H1 (cell line): ENCODE data around the gene SPG7. TPM values are rescaled to one million over a fixed set of nuclear protein-coding genes. Genes with fewer than 3 reads are reported as not detected.
A peak's percentile ranks its signal among the peaks of the same experiment; 100 is the strongest.

Experiments used
- CTCF ChIA-PET: fragments of 300-600 bp; sonication (Branson Sonifier 250); formaldehyde crosslinking; loops from one replicate; lab custom pipeline; 2021; ENCODE audit not compliant: partially characterized antibody; lab: Charles Lee
- POLR2A ChIA-PET: fragments of 300-600 bp; sonication (Branson Sonifier 250); formaldehyde crosslinking; loops from one replicate; lab custom pipeline; 2021; ENCODE audit warnings: inconsistent platforms; ENCODE audit not compliant: partially characterized antibody; lab: Charles Lee
- DNase-seq, 2 experiments: peaks; one replicate each; pipeline versions ENCODE4 v3.0.0 to v3.0.0-alpha.2; 2010 to 2022; ENCODE audit warnings: low spot score in 2 of 2, low read depth in 1 of 2, mixed read lengths in 1 of 2
- FAIRE-seq: peaks from 2 replicates; lab custom pipeline; 2011; peaks lifted over from hg19 to GRCh38; lab: Jason Lieb, UNC
- H2AFZ ChIP-seq: 2 replicates; pipeline ENCODE4 v1.8.1; 2012; ENCODE audit warnings: low read length, inconsistent platforms
- H2AK5ac ChIP-seq: 2 replicates; pipeline ENCODE4 v1.6.1; 2013; ENCODE audit warnings: low read depth, low read length
- H2BK120ac ChIP-seq: replicated peaks from 2 replicates; pipeline ENCODE3; 2013; ENCODE audit warnings: low read depth, low read length, inconsistent platforms
- H2BK12ac ChIP-seq: 2 replicates; pipeline ENCODE4 v1.6.1; 2013; ENCODE audit warnings: low read depth, low read length
- H2BK15ac ChIP-seq: 2 replicates; pipeline ENCODE4 v1.6.1; 2013; ENCODE audit warnings: low read length
- H2BK20ac ChIP-seq: 2 replicates; pipeline ENCODE4 v1.6.1; 2013; ENCODE audit warnings: low read length
- H2BK5ac ChIP-seq: 2 replicates; pipeline ENCODE4 v1.6.1; 2013; ENCODE audit warnings: low read depth, low read length
- H3K14ac ChIP-seq: 2 replicates; pipeline ENCODE4 v1.6.1; 2013; ENCODE audit warnings: inconsistent platforms; ENCODE audit not compliant: insufficient read length
- H3K18ac ChIP-seq: 2 replicates; pipeline ENCODE4 v1.6.1; 2013; ENCODE audit warnings: low read length; ENCODE audit errors: extremely low read depth
- H3K23ac ChIP-seq: 2 replicates; pipeline ENCODE4 v1.6.1; 2013; ENCODE audit warnings: inconsistent platforms; ENCODE audit not compliant: insufficient read length
- H3K23me2 ChIP-seq: 2 replicates; pipeline ENCODE4 v1.6.1; 2013; ENCODE audit warnings: low read depth, low read length
- H3K27ac ChIP-seq: 2 replicates; pipeline ENCODE4 v1.6.1; 2011; ENCODE audit warnings: low read depth, low read length, inconsistent platforms
- H3K27me3 ChIP-seq, 4 experiments: replicated peaks in 1 of 4; 1 replicate in 1 of 4; 2 replicates in 3 of 4; pipeline versions ENCODE4 v1.6.1 to v1.8.1; 2011 to 2013; ENCODE audit warnings: low read length in 3 of 4, mild to moderate bottlenecking in 3 of 4, inconsistent platforms in 2 of 4, mixed read lengths in 2 of 4, moderate library complexity in 1 of 4; ENCODE audit not compliant: control insufficient read depth in 3 of 4, insufficient read depth in 3 of 4; ENCODE audit errors: extremely low read depth in 1 of 4
- H3K36me3 ChIP-seq, 4 experiments: 2 replicates each; pipeline versions ENCODE4 v1.6.1 to v1.8.1; 2011 to 2013; ENCODE audit warnings: mild to moderate bottlenecking in 4 of 4, low read length in 3 of 4, moderate library complexity in 2 of 4, control low read depth in 1 of 4, inconsistent platforms in 1 of 4; ENCODE audit not compliant: insufficient read depth in 4 of 4, control insufficient read depth in 2 of 4
- H3K4ac ChIP-seq: replicated peaks from 2 replicates; pipeline ENCODE3; 2013; ENCODE audit warnings: low read length, low read depth, mixed read lengths, inconsistent platforms; ENCODE audit not compliant: insufficient read length
- H3K4me1 ChIP-seq, 4 experiments: replicated peaks in 1 of 4; 1 replicate in 1 of 4; 2 replicates in 3 of 4; pipeline versions ENCODE4 v1.6.1 to v1.8.1; 2011 to 2013; ENCODE audit warnings: low read length in 3 of 4, inconsistent platforms in 2 of 4, mixed read lengths in 1 of 4; ENCODE audit not compliant: insufficient read depth in 4 of 4, control insufficient read depth in 3 of 4
- H3K4me2 ChIP-seq, 2 experiments: 2 replicates each; pipeline versions ENCODE4 v1.6.1 to v1.8.1; 2011 to 2013; ENCODE audit warnings: low read depth in 2 of 2, low read length in 2 of 2, control low read depth in 1 of 2, inconsistent platforms in 1 of 2, mild to moderate bottlenecking in 1 of 2; ENCODE audit not compliant: insufficient read depth in 1 of 2
- H3K4me3 ChIP-seq, 4 experiments: fragments of 200-600, 300-600 bp in 1 of 4; sonication (generic), shearing (Covaris generic), sonication (Bioruptor Twin) in 1 of 4; 2 replicates each; pipeline versions ENCODE4 v1.5.1 to v1.8.1; 2011 to 2016; ENCODE audit warnings: low read length in 4 of 4, low read depth in 3 of 4, control low read depth in 2 of 4, inconsistent platforms in 2 of 4, mild to moderate bottlenecking in 2 of 4, mixed read lengths in 1 of 4, moderate library complexity in 1 of 4; ENCODE audit not compliant: insufficient read depth in 2 of 4; ENCODE audit errors: extremely low read depth in 1 of 4
- H3K56ac ChIP-seq: replicated peaks from 2 replicates; pipeline ENCODE3; 2013; ENCODE audit warnings: low read depth, mild to moderate bottlenecking, mixed read lengths, low read length, inconsistent platforms; ENCODE audit not compliant: insufficient read length
- H3K79me1 ChIP-seq: 2 replicates; pipeline ENCODE4 v1.6.1; 2013; ENCODE audit warnings: low read depth, low read length, control low read depth
- H3K79me2 ChIP-seq, 2 experiments: 2 replicates each; pipeline versions ENCODE4 v1.6.1 to v1.8.1; 2012 to 2013; ENCODE audit warnings: low read length in 2 of 2, mild to moderate bottlenecking in 2 of 2, inconsistent platforms in 1 of 2; ENCODE audit not compliant: insufficient read depth in 2 of 2, control insufficient read depth in 1 of 2
- H3K9ac ChIP-seq, 4 experiments: replicated peaks in 1 of 4; 1 replicate in 1 of 4; 2 replicates in 3 of 4; pipeline versions ENCODE4 v1.6.1 to v1.8.1; 2011 to 2013; ENCODE audit warnings: low read depth in 3 of 4, low read length in 3 of 4, control low read depth in 2 of 4, mild to moderate bottlenecking in 2 of 4, moderate library complexity in 2 of 4, inconsistent platforms in 1 of 4; ENCODE audit errors: extremely low read depth in 1 of 4
- H3K9me3 ChIP-seq, 2 experiments: 2 replicates each; pipeline versions ENCODE4 v1.6.1 to v1.8.1; 2012 to 2013; ENCODE audit warnings: mild to moderate bottlenecking in 2 of 2, moderate library complexity in 2 of 2, control low read depth in 1 of 2, inconsistent platforms in 1 of 2, low read depth in 1 of 2, low read length in 1 of 2, mixed read lengths in 1 of 2; ENCODE audit not compliant: insufficient read depth in 2 of 2
- H4K20me1 ChIP-seq, 2 experiments: replicated peaks in 1 of 2; 2 replicates each; pipeline versions ENCODE3 to v1.8.1; 2011 to 2013; ENCODE audit warnings: inconsistent platforms in 2 of 2, low read length in 2 of 2, mild to moderate bottlenecking in 1 of 2; ENCODE audit not compliant: insufficient read depth in 2 of 2, control insufficient read depth in 1 of 2
- H4K5ac ChIP-seq: 2 replicates; pipeline ENCODE4 v1.6.1; 2013; ENCODE audit warnings: low read length, low read depth, mixed read lengths, inconsistent platforms; ENCODE audit not compliant: insufficient read length
- H4K8ac ChIP-seq: 2 replicates; pipeline ENCODE4 v1.8.0; 2013; ENCODE audit warnings: mild to moderate bottlenecking, moderate library complexity, low read length, inconsistent platforms; ENCODE audit not compliant: insufficient read depth; ENCODE audit errors: extremely low read depth
- H4K91ac ChIP-seq: replicated peaks from 2 replicates; pipeline ENCODE3; 2013; ENCODE audit warnings: low read length, mixed read lengths, inconsistent platforms; ENCODE audit not compliant: insufficient read length
- CREB1 ChIP-seq: IDR thresholded peaks from 2 replicates; pipeline ENCODE4 v1.6.1; 2012; ENCODE audit warnings: inconsistent platforms
- SIN3A ChIP-seq, 2 experiments: IDR thresholded peaks in 1 of 2; conservative IDR thresholded peaks in 1 of 2; 2 replicates each; pipeline ENCODE4 v1.6.1; 2011 to 2012; ENCODE audit warnings: low read length in 2 of 2, improper control_type of control experiment in 1 of 2, low read depth in 1 of 2, mild to moderate bottlenecking in 1 of 2
- SUZ12 ChIP-seq: fragments of 200-600 bp; sonication (generic); IDR thresholded peaks from 2 replicates; pipeline ENCODE4 v1.6.1; 2012; ENCODE audit warnings: mild to moderate bottlenecking, inconsistent platforms, low read length, moderate library complexity, mixed read lengths
- WGBS, 2 experiments: shearing (Covaris generic) in 1 of 2; methylation state at CpG; one replicate each; pipeline versions ENCODE4 v1.1.6 to v1.1.7; 2013 to 2015; ENCODE audit warnings: low lambda C conversion rate in 2 of 2, mixed read lengths in 2 of 2, inconsistent platforms in 1 of 2, low coverage in 1 of 2, missing lambda C conversion rate in 1 of 2; ENCODE audit not compliant: insufficient replicate concordance in 2 of 2, insufficient coverage in 1 of 2, insufficient read length in 1 of 2; ENCODE audit errors: extremely low coverage in 1 of 2, missing lambda C conversion rate in 1 of 2; 5-methylcytosine and 5-hydroxymethylcytosine counted together
- polyA plus RNA-seq, 7 experiments: library from polyadenylated mRNA; depleted of rRNA in 3 of 7; stranded (reverse) in 5 of 7; unstranded in 2 of 7; fragments of >200 nt in 5 of 7; fragments of 200-250 nt in 2 of 7; gene quantifications; 1 replicate in 5 of 7; 2 replicates in 1 of 7; 4 replicates in 1 of 7; pipeline versions ENCODE4 v1.2.1 to v1.2.3, GENCODE V29; 2011 to 2013; ENCODE audit warnings: missing spikeins in 2 of 7, mixed read lengths in 2 of 7
- total RNA-seq: library from RNA; stranded (reverse); fragmentation: NEBNext Ultra II Directional; extraction: Animal tissue kit (Norgen Biotek cat#: 25700); gene quantifications from 2 replicates; pipeline ENCODE4 v1.2.1, GENCODE V29; 2021

The SPG7 gene
- total and polyA plus RNA-seq, 2 of the 8 experiments (the other 6 are each of a cell fraction or from before 2014, with no cell fraction given) = 72.1 to 113 TPM

DNA sequence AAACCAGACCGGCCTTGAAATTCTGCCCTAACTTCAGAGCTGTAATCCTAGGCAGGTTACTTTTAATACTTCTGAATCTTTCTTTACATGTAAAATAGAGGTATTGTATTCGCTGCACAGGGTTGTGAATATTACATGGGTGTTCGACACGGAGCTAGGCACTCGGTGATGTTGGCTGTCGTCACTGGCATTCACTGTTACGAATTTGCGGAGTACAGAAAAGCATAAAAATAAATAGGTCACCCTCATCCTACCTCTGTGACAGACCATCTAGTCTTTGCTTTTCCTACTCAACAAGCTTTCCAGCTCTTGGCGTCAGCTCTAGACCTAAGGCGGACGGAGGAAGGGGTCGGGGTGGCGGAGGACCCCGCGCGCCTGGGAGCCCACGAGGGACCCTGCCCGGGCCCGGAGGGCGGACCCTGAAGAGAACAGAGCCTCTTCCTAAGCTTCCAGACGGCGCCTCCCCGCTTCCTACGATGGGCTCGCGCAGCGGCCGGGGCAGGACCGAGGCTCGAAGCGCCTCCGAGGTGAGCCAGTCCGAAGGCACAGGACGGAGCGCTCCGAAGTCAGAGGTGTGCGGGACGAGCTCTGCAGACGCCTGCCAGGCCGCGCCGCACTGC is 879 bp upstream of the SPG7 start:
- 22% methylated on average over 29 of the region's 42 CpGs; no CpG with 5 or more reads in 1 of the 2 experiments for WGBS, 2 experiments
- no peak overlapping the region for H2BK15ac ChIP-seq
- H2AK5ac ChIP-seq = no peak overlapping the region
- peak overlapping the region; percentile 83; the same call in 1 of the 2 replicates for H2BK5ac ChIP-seq
- peak overlapping the region; percentile 90 for H4K5ac ChIP-seq
- no peak overlapping the region for H3K14ac ChIP-seq
- peaks cover 12% of the 10 kb centered on the region; the same call in 1 of the 2 replicates for H3K23me2 ChIP-seq
- peak overlapping the region; percentile 91 to 95 (median 94) for H3K4me3 ChIP-seq
- no peak overlapping the region for H2AFZ ChIP-seq
- peak overlapping the region; percentile 59 for H3K56ac ChIP-seq
- POLR2A ChIA-PET = interaction anchor here (0.9 to 5.2 kb wide), 20 partner anchors 9 to 216 kb away, joined by 3 to 56 read pairs (median 5); partner anchors contain the start of genes ANKRD11, CHMP1A and SPATA33
- peaks cover 0 to 6% of the 10 kb centered on the region in 2 experiments for H4K20me1 ChIP-seq
- no peak for DNase-seq
- H3K79me1 ChIP-seq = peaks cover 2% of the 10 kb centered on the region; the same call in 1 of the 2 replicates
- peaks cover 8 to 16% (median 13%) of the 10 kb centered on the region in 4 experiments; a peak in 7 of 8 replicates for H3K36me3 ChIP-seq
- H3K4ac ChIP-seq = peak overlapping the region; percentile 57
- H4K8ac ChIP-seq = peak overlapping the region; percentile 95; the same call in 1 of the 2 replicates
- no peaks in the 10 kb centered on the region for H3K9me3 ChIP-seq
- H3K27me3 ChIP-seq = peaks cover 0 to 4% (median 2%) of the 10 kb centered on the region in 4 experiments; a peak in 3 of 7 replicates
- peaks cover 9 to 23% of the 10 kb centered on the region in 2 experiments for H3K79me2 ChIP-seq
- H2BK12ac ChIP-seq = no peak overlapping the region
- peak overlapping the region; percentile 61 for H4K91ac ChIP-seq
- H3K4me1 ChIP-seq = peaks cover 0 to 4% (median 0%) of the 10 kb centered on the region in 4 experiments; a peak in 4 of 7 replicates
- H2BK20ac ChIP-seq = no peak overlapping the region
- peak overlapping the region; percentile 22 to 69 (median 53); a peak in 5 of 7 replicates for H3K9ac ChIP-seq
- CTCF ChIA-PET = interaction anchor here (0.8 to 1.2 kb wide), 4 partner anchors 12 to 235 kb away, joined by 3 to 4 read pairs (median 3); no protein-coding TSS in a partner anchor
- peak overlapping the region; percentile 76 to 96 for H3K4me2 ChIP-seq
- no peak overlapping the region for H2BK120ac ChIP-seq
- H3K23ac ChIP-seq = no peak overlapping the region
- no peak for FAIRE-seq
- no peak for TF ChIP-seq SUZ12
- TF ChIP-seq SIN3A (conservative IDR thresholded peaks at IDR 0.05 in 1 of 2, IDR thresholded peaks at IDR 0.05 in 1 of 2; ENCODE audit: low read depth in 1 of 2, low read length in 2 of 2) = peak; percentile 45 to 57; a peak in 2 of 4 replicates
- TF ChIP-seq CREB1 = peak; percentile 40; the same call in 1 of the 2 replicates
- H3K27ac ChIP-seq = peak overlapping the region; percentile 59; the same call in 1 of the 2 replicates
- H3K18ac ChIP-seq = peak overlapping the region; percentile 60; the same call in 1 of the 2 replicates
